NCI-H1092 (cell line): ENCODE results near the gene FAM13C.
"Not testable (repeated sequence)": the region's sequence is repeated elsewhere in the genome, so short reads cannot be mapped to it uniquely, and the experiment has no call there.

ENCODE experiments used
- DNase-seq: peaks from one replicate; lab custom pipeline; 2025; lab: John Stamatoyannopoulos, UW

Gene FAM13C

DNA sequence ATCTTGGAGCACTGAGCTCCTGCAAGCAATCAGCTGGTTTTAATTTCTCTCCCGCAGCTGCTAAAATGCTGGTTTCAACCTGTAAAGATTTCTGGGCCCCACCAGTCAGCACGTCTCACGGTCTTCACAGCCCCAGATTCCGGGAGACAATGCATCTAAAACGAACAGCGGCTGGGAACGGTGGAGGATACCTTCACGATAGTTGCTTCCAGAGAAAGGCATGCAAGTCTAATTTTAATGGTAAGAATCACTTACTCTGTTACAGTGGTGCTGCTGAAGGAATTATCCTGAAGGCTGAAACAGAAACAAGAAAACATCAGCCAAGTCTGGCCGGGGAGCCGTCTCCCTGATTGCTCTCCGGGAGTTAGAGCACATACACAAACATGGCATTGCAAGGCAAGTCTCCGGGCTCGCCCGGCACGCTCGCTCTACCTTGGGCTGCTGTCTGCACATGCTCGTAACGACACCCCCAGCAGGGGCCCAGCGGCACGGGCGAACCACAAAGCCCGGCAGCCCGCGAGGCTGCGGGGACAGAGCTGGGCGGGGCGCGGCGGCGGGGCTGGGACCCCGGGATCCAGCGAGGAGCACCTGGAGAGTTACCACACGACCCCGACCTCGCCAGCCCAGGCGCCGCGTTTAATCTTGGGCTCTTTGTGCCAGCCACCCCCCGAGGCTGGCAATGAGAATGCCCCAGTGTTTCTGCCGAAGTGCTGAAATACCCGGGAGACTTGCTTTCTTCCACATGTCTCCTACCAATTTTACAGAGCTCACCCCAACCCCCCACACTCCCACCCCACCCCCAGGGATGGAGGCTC, at the start of gene FAM13C:
Gene FAM13C (minus strand): TSS at position 406 of the 815 bp plus-strand sequence. CDS start 89 bp downstream, at position 317.
- peak; percentile 30 for DNase-seq

DNA sequence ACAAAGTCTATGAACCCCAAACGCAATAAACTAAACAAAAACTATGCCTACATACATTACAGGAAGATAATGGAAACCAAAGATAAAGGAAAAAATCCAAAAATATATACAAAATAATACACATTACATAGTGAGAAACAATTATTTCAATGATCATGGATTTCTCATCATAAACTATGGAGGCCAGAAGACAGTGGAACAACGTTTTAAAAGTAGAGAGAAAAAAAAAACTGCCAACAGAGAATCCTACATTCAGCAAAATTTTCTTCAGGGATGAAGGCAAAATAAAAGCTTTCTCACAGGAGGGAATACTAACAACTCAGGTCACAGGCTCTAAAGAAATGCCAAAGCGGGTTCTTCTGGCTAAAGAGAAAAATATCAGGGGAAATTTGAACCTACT, 42.9 kb upstream of the FAM13C start:
- DNase-seq, result no peak

DNA sequence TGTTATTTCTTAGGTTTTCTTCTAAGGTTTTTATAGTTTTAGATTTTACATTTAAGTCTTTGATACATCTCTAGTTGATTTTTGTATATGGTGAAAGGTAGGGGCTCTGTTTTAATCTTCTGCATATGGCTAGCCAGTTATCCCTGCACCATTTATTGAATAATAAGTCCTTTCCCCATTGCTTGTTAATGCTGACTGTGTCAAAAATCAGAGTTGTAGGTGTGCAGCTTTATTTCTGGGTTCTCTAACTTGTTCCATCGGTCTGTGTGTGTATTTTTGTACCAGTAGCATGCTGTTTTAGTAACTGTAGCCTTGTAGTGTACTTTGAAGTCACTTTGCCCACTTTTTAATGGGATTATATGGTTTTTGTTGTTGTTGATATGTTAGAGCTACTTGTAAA, 37.9 kb upstream of the FAM13C start:
- DNase-seq, result no peak

DNA sequence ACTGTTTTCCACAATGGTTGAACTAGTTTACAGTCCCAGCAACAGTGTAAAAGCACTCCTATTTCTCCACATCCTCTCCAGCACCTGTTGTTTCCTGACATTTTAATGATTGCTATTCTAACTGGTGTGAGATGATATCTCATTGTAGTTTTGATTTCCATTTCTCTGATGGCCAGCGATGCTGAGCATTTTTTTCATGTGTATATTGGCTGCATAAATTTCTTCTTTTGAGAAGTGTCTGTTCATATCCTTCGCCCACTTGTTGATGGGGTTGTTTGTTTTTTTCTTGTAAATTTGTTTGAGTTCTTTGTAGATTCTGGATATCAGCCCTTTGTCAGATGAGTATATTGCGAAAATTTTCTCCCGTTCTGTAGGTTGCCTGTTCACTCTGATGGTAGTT, 37.0 kb upstream of the FAM13C start:
- not testable (repeated sequence) for DNase-seq

DNA sequence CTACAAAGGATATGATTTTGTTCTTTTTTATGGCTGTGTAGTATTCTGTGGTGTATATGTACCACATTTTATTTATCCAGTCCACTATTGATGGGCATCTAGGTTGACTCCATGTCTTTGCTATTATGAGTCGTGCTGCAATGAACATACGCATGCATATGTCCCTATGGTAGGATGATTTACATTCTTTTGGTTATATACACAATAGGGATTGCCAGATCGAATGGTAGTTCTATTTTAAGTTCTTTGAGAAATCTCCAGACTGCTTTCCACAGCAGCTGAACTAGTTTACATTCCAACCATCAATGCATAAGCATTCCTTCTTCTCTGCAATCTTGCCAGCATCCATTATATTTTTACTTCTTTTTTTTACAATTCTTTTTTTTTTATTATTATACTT, 35.6 kb upstream of the FAM13C start:
- no peak for DNase-seq

DNA sequence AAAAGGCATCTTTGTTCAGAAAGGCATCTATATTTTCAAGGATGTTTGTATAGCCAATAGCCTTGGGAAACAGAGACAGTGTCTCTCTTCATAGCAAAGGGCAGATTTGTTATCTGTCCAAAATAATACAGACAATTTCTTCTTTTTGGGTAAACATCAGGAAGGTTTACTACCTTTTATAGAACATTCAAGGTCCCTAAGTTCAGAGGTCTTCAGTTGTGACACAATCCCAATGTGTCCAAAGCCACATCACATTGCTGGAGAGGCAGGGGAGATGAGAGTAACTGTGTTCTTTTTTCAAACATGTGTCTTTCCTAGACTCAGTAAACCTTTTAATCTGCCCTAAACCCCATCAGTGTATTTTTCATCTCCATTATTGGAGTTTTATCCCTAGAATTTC, 33.6 kb upstream of the FAM13C start:
- DNase-seq, result no peak

DNA sequence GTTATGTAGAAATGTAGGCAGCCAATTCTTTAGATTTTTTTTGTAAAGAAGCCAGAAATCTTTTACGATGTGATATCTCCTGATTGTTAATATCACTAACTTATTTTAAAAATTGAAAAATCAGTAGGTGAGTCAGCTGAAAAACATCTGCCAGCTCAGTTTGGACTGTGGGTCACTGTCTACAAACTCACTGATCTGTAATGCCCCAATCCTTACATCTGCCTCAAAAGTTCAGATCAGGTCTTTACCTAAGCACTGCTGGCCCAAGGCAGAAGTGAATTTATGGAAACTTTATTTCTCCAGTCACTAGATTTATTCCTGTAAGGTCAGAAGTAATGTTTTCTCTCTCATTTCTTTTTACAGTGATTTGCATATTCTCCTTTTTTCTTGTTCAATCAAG, 31.0 kb upstream of the FAM13C start:
- DNase-seq, result no peak

DNA sequence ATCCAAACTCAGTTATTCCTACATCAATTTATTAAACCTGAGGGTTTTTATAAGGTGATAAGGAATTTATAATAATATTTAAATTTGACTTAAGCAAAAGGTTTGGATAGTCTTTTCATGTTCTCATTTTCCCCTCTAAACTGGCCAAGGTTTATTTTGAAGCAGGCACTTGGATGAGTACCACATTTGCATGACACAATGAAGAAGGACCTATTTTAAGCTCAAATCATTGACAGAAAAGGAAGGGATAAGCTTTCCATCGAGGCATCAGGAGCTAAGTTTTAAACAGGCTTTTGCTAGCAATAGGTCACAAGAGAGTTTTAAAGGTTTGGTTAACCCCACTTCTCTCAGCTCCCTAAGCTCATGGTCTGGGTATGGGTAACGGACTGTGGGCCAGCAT, 28.7 kb upstream of the FAM13C start:
- DNase-seq, result no peak

DNA sequence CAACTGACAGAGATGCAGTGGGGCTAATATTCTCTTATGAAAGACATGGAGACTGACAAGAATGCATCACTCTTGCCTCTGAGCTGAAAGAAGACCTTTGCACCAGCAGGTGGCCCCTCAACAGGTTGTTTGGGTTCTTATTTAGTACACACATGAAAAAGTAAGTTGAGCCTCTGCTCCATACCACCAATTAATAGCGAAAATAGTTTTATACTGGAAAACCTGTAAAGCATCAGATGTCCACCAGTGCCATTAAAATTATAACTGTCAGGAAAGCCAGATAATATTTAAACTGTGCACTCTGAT, 26.3 kb upstream of the FAM13C start:
- no peak for DNase-seq

DNA sequence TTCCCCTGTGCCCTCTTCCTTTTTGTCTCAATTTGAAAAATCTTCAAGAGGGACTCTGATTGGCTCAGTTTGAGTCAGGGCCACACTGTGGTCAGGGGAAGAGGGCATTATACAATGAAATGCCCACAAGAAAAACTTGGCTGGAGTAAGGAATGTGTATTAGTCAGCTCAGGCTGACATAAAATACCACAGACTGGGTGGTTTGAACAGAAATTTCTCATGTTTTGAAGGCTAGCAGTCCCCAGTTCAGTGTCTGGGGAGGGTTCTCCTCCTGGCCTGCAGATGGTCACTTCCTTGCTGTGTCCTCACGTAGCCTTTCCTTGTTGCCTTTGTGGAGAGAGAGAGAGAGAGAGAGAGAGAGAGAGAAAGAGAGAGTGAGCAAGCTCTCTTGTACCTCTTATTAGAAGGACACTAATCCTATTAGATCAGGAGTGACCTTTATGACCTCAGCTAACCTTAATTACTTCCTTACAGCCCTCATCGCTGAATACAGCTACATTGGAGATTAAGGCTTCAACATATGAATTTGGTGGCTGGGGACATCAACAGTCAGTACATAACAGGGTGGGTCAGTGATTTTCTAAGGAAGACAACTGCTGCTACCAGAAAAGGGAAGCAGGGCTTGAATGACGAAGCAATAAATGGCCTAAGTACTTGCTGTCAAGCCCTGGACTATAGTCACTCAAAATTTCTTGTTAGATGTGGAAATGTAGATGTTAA, 25.8 kb upstream of the FAM13C start:
- DNase-seq, result no peak

DNA sequence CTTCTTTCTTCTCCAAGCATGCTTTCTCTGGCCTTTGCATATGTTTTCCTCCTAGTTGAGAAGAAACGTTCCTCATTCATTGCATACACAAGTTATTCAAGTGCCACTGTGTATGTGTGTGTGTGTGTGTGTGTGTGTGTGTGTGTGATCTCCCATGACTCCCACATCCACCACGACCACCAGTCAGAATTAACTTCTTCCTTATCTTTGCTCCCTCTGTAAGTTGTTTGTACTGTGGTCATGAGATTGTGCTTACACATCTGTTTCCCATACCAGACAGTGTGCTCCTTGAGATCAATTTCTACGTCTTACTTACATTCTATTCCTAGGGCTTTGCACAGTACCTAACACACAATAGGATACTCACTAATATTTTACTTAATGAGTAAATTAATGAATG, 22.4 kb upstream of the FAM13C start:
- DNase-seq, result no peak

- DNase-seq, result no peak
These were observed 21.6 kb upstream of the FAM13C start for GRCh38 chr10:59383908-59384307.

DNA sequence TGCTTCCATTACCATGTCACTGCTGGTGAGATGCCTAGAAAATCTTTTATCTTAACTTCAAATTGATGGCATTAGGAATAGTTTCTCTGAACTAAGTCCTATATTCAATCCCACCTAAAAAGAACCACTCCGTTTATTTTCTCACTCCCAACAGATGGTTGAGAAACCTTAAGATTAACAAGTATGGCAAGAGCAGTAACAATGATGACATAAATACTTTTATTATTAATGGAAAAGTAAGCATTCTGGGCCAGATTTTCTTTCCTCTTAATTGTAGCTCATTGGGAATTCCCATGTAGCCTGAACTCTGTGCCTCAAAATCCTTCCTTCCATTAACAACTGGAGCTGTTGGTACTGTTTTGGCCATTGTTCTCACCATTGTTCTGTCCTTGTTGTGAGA, 21.1 kb upstream of the FAM13C start:
- no peak for DNase-seq

- DNase-seq, result no peak
These were observed 20.5 kb upstream of the FAM13C start for GRCh38 chr10:59382831-59383295.

- no peak for DNase-seq
These were observed 19.3 kb upstream of the FAM13C start for GRCh38 chr10:59381687-59382086.

- no peak for DNase-seq
These were observed 14.5 kb upstream of the FAM13C start for GRCh38 chr10:59376846-59377245.

- DNase-seq, result no peak
These were observed 13.6 kb upstream of the FAM13C start for GRCh38 chr10:59375990-59376389.

GRCh38 chr10:59374916-59375315, 12.6 kb upstream of the FAM13C start:
- DNase-seq, result no peak

DNA sequence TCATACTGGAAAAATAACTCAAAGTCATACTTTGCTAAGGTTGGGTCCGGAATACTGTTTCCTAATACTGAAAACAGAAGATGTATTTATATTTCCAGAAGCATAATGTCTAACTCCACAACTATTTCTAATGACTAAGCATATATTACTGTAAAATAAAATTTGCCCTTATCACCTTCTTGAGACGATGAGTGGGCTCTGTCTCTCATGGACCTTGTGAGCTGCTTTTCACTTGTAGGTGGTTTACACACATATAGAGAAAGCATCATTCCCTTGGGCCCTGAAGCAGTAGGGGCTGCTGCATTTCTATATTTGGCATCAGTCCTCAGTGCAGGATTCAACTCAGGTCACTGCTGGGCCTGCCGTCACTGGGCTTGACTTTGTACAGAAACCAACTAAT, 10.7 kb upstream of the FAM13C start:
- DNase-seq, result no peak

DNA sequence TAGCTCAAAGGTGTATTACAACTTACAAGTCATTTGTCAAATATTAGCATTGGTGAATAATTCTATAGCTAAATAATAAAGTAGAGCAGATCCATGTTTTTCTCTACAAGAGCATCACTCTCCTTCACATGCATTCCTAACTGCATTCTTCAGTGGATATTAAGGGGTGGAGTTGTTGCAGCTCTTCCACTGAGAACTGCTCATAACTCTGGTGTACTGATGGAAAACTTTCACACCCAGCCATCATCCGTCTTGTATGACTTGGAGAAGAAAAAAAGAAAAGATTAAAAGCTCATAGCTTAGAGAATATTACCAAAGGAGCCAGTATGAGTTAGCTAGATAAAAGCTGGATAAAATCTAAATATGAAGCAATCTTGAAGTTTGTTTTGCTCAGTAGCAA, 10.2 kb upstream of the FAM13C start:
- no peak for DNase-seq

- DNase-seq, result no peak
These were observed 3.9 kb upstream of the FAM13C start for GRCh38 chr10:59366290-59366689.

- DNase-seq, result no peak
These were observed 1.2 kb upstream of the FAM13C start for GRCh38 chr10:59363446-59363958.

- DNase-seq, result peak; percentile 30
These were observed 621 bp upstream of the FAM13C start for GRCh38 chr10:59362959-59363381.
